Breast epithelium (tissue), 3 donors: Measurements from ENCODE around the gene SUPT20HL1.

Source experiments
- POLR2A ChIP-seq: fragments of 450-650 bp; IDR thresholded peaks from one replicate; pipeline ENCODE4 v1.6.1; 2016; ENCODE audit warnings: antibody characterized with exemption, mild to moderate bottlenecking, moderate library complexity
- TF ChIP-seq, protein P1 (sequence below), 3 donors: fragments of 450-650 bp; IDR thresholded peaks; one replicate each; pipeline ENCODE4 v1.5.1; 2016 to 2017; ENCODE audit warnings: antibody characterized with exemption in 3 of 3, mild to moderate bottlenecking in 3 of 3, moderate library complexity in 3 of 3

DNA sequence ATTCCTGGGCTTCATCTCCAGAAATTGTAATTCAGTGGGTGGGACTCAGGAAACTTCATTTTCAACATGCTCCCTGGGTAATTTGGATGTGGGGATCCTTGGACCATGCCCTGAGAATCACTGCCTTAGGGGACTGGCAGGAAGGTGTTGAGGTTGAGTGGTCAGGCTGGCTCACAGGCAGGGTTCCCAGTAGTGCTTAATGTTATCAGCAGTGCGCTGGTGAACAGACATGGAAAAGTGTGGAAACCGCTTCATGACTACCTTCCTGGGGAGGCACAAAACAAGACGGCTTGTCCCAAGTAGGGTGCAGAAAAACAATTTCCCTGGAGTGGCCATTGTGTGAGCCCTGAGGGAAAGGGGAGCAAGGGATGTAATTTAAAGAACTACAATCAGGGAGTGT is 31.4 kb downstream of the SUPT20HL1 start:
- TF ChIP-seq, protein P1, sequence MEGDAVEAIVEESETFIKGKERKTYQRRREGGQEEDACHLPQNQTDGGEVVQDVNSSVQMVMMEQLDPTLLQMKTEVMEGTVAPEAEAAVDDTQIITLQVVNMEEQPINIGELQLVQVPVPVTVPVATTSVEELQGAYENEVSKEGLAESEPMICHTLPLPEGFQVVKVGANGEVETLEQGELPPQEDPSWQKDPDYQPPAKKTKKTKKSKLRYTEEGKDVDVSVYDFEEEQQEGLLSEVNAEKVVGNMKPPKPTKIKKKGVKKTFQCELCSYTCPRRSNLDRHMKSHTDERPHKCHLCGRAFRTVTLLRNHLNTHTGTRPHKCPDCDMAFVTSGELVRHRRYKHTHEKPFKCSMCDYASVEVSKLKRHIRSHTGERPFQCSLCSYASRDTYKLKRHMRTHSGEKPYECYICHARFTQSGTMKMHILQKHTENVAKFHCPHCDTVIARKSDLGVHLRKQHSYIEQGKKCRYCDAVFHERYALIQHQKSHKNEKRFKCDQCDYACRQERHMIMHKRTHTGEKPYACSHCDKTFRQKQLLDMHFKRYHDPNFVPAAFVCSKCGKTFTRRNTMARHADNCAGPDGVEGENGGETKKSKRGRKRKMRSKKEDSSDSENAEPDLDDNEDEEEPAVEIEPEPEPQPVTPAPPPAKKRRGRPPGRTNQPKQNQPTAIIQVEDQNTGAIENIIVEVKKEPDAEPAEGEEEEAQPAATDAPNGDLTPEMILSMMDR (IDR thresholded peaks at IDR 0.05): no peak
- TF ChIP-seq POLR2A: no peak
